Measurements from ENCODE around the gene ABLIM2.

GRCh38 chr4:8081621-8082516, 76.7 kb downstream of the ABLIM2 start:
- TF ChIP-seq CTCF (IDR thresholded peaks at IDR 0.05) (no peak), EZH2 (IDR thresholded peaks at IDR 0.05; ENCODE audit: borderline replicate concordance, insufficient read depth, low read depth, low read length, poor library complexity, severe bottlenecking) (no peak)
